NB4 (cell line): ENCODE data around the gene AMBRA1.
"Not testable (repeated sequence)": the region's sequence is repeated elsewhere in the genome, so short reads cannot be mapped to it uniquely, and the experiment has no call there.

Experiments used
- CTCF ChIP-seq: IDR thresholded peaks from one replicate; pipeline ENCODE4 v1.5.1; 2012; ENCODE audit warnings: low read depth, low read length
- POLR2A ChIP-seq: IDR thresholded peaks from 2 replicates; pipeline ENCODE4 v1.6.1; 2011; ENCODE audit warnings: mild to moderate bottlenecking; ENCODE audit not compliant: insufficient read length; ENCODE audit errors: extremely low read depth

DNA sequence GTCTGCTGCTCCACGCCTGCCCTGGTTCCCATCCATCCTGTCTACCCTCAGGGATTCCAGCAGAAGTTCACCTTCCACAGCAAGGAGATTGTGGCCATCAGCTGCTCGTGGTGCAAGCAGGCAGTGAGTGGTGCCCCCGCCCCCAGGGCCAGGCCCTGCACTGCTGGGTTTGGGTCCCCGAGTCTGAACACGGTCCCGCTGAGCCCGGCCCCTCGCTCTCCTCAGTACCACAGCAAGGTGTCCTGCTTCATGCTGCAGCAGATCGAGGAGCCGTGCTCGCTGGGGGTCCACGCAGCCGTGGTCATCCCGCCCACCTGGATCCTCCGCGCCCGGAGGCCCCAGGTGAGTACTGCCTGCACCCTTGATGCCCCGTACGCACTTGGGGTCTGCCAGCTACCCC is 222.6 kb downstream of the AMBRA1 start:
- not testable (repeated sequence) for TF ChIP-seq CTCF, POLR2A
